GM12873 (cell line): Measurements from ENCODE around the gene SAMD4A.

ENCODE experiments used
- TF ChIP-seq, protein P1 (sequence below): IDR thresholded peaks from 2 replicates; pipeline ENCODE4 v1.5.1; 2012; ENCODE audit warnings: low read depth, mild to moderate bottlenecking, moderate library complexity, low read length, control low read depth; ENCODE audit not compliant: insufficient read depth; ENCODE audit errors: missing control alignments

The SAMD4A gene

DNA sequence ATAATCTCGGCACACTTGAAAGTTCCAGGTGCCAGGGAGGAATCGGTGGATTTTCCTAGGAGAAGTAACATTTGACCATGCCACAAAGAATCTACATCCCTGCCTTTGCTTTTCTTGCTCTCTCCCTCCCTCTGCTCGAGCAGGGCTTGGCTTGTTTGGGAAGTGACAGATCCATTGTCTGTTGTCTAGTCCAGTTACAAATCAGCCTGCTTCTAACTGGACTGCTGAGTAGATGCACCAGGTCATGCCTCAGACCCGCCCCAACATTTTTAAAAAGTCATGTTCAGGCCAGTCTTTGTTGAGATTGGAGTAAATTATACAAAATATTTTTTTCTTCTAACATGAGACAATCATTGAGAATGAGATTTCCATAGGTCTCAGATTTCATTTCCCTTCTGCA is 182.3 kb downstream of the SAMD4A start:
- TF ChIP-seq, protein P1, sequence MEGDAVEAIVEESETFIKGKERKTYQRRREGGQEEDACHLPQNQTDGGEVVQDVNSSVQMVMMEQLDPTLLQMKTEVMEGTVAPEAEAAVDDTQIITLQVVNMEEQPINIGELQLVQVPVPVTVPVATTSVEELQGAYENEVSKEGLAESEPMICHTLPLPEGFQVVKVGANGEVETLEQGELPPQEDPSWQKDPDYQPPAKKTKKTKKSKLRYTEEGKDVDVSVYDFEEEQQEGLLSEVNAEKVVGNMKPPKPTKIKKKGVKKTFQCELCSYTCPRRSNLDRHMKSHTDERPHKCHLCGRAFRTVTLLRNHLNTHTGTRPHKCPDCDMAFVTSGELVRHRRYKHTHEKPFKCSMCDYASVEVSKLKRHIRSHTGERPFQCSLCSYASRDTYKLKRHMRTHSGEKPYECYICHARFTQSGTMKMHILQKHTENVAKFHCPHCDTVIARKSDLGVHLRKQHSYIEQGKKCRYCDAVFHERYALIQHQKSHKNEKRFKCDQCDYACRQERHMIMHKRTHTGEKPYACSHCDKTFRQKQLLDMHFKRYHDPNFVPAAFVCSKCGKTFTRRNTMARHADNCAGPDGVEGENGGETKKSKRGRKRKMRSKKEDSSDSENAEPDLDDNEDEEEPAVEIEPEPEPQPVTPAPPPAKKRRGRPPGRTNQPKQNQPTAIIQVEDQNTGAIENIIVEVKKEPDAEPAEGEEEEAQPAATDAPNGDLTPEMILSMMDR, result no peak

DNA sequence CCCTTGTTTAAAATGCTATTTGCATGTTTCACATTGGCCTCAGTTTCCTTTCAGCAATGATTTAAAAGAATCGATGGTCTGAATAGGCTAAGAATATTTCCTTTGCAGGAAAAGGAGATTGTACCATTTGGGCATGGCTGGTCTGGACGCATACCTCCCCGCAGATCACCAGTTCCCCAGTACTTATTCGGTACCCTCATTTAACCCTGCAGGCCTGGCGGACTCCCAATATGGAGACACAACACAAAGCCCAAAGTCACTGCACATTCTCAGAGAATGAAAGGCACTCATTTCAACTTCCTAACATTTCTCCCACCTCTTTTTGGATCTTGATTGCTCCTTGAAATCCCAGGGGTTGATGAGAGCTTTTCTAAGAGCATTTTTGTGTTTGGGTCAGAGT is 182.8 kb downstream of the SAMD4A start:
- TF ChIP-seq, protein P1, result no peak

GRCh38 chr14:54754116-54754622 is 187.2 kb downstream of the SAMD4A start:
- TF ChIP-seq, protein P1, result no peak

DNA sequence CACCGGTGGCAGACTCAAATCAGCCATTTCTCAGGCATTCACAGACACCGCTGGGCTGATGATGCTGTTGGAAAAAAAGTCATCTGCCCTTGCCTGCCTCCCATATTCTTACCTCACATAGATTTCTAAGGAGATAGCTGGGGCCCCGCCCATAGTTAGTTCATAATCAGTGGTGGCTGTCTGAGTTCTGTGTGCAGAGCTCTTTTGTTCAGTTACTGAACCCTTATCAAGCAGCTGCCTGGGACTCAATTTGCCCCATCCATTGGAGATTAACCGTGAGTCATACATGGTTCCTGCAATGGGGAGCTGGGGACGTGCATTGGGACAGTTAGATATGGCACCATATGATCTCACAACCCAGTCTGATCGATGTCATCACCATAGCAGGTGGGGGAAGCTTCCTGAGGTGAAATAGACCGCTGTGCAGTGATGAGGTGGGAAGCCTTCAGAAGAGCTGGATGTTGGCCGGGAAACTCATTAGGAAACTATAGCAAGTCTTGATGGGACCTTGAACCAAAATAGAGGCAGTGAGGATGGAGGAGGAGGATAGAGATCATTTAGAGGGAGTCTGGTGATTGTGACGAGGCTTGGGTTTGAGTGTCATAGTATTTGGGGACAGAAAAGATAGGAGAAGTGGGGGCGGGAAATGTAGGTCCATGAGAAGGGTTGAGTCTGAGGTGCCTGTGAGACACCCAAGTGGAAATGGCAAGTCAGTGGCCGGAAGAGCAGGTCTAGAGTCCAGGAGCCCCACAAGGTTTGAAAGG is 187.9 kb downstream of the SAMD4A start:
- TF ChIP-seq, protein P1, result no peak

DNA sequence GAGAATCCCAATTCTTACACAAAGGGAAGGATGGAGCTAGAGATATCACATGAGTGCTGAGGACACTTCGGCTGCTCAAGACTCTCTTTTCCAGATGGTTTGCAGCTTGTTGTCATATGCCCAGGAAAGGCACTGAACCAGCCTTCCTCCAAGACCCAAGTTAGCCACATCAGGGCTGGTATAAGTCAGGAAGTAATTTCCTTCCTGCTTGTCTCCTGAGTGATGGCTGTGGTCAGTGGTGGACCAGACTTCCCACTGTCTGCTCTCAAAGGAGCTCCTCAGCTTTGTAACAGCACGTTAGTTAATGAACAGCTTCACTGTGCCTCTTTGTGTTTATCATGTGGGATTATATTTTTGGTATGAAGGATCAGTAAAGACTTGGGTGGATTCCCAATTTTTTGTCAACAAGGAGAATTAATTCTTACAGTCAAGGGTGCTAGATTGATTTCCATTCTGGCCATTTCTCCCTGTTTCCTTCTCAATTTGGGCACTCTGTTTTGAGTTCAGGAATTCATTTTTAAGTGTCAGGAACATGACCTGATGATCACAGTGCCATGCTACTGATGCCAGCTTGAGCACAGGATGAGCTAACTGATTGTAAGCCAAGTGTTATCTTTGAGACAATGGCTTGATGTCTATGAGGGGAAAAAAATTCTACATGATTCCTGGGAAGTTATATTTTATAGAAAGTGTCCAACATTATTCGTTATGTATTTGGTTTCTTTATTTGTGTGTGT is 189.9 kb downstream of the SAMD4A start:
- TF ChIP-seq, protein P1, result no peak

- TF ChIP-seq, protein P1, result no peak
Measured at GRCh38 chr14:54758041-54758440, 191.1 kb downstream of the SAMD4A start.

GRCh38 chr14:54759982-54760585 is 193.2 kb downstream of the SAMD4A start:
- TF ChIP-seq, protein P1, result no peak
